ENCODE results near the gene XPA. TPM values are rescaled to one million over a fixed set of nuclear protein-coding genes. Genes with fewer than 3 reads are reported as not detected.
A peak's percentile ranks its signal among the peaks of the same experiment; 100 is the strongest.

XPA gene
- total and polyA plus RNA-seq, 2 donors (not counting 1 experiment from before 2014, with no cell fraction given) = 6.1 to 9.7 TPM

GRCh38 chr9:97689401-97690180 is 7.5 kb downstream of the XPA start:
- H3K4me3 ChIP-seq (replicated peaks in 1 of 4; ENCODE audit: control extremely low read depth in 1 of 4, insufficient read depth in 1 of 4, low read depth in 3 of 4, low read length in 4 of 4) = no peak overlapping the region
- H3K27ac ChIP-seq (ENCODE audit: insufficient read depth, low read length) = no peak overlapping the region
- no peak overlapping the region for H3K9ac ChIP-seq (ENCODE audit: insufficient read depth, low read length)
- TF ChIP-seq EZH2 (IDR thresholded peaks at IDR 0.05; ENCODE audit: low read length, missing control alignments) (no peak), CTCF (conservative IDR thresholded peaks at IDR 0.05 in 1 of 2, IDR thresholded peaks at IDR 0.05 in 1 of 2; ENCODE audit: low read depth in 1 of 2, low read length in 2 of 2) (no peak)
- peaks cover 2% of the 10 kb centered on the region for H3K4me1 ChIP-seq (ENCODE audit: control insufficient read depth, extremely low read depth, insufficient read depth, low read length)
- no peaks in the 10 kb centered on the region for H4K20me1 ChIP-seq (ENCODE audit: control insufficient read depth, extremely low read depth, insufficient read depth, low read length)
- H2AFZ ChIP-seq (ENCODE audit: low read length) = no peak overlapping the region
- peaks cover 4% of the 10 kb centered on the region for H3K36me3 ChIP-seq (ENCODE audit: control insufficient read depth, insufficient read depth, low read length)
- DNase-seq (ENCODE audit: low read depth in 2 of 2) = peak in 1 of 2 donors; percentile 56
- no peaks in the 10 kb centered on the region for H3K27me3 ChIP-seq (ENCODE audit: control insufficient read depth, insufficient read depth, low read length)
- H3K9me3 ChIP-seq (ENCODE audit: control insufficient read depth, insufficient read depth, low read depth, low read length) = no peaks in the 10 kb centered on the region
- H3K4me2 ChIP-seq (ENCODE audit: extremely low read depth, insufficient read depth, low read length) = no peak overlapping the region
- H3K79me2 ChIP-seq (ENCODE audit: control insufficient read depth, insufficient read depth, low read length) = peaks cover 4% of the 10 kb centered on the region

GRCh38 chr9:97688654-97689053 is 8.5 kb downstream of the XPA start:
- Histone ChIP-seq H3K4me2 (ENCODE audit: extremely low read depth, insufficient read depth, low read length) (no peak overlapping the region), H4K20me1 (ENCODE audit: control insufficient read depth, extremely low read depth, insufficient read depth, low read length) (no peaks in the 10 kb centered on the region), H3K4me3 (replicated peaks in 1 of 4; ENCODE audit: control extremely low read depth in 1 of 4, insufficient read depth in 1 of 4, low read depth in 3 of 4, low read length in 4 of 4) (no peak overlapping the region), H3K36me3 (ENCODE audit: control insufficient read depth, insufficient read depth, low read length) (peaks cover 4% of the 10 kb centered on the region), H3K27me3 (ENCODE audit: control insufficient read depth, insufficient read depth, low read length) (no peaks in the 10 kb centered on the region), H3K9ac (ENCODE audit: insufficient read depth, low read length) (no peak overlapping the region), H3K4me1 (ENCODE audit: control insufficient read depth, extremely low read depth, insufficient read depth, low read length) (peaks cover 2% of the 10 kb centered on the region), H2AFZ (ENCODE audit: low read length) (no peak overlapping the region), H3K27ac (ENCODE audit: insufficient read depth, low read length) (no peak overlapping the region), H3K9me3 (ENCODE audit: control insufficient read depth, insufficient read depth, low read depth, low read length) (no peaks in the 10 kb centered on the region), H3K79me2 (ENCODE audit: control insufficient read depth, insufficient read depth, low read length) (no peaks in the 10 kb centered on the region)
- TF ChIP-seq EZH2 (IDR thresholded peaks at IDR 0.05; ENCODE audit: low read length, missing control alignments) = no peak
- no peak for DNase-seq (ENCODE audit: low read depth in 2 of 2)

- H3K27ac ChIP-seq (ENCODE audit: insufficient read depth, low read length) = no peak overlapping the region
- no peak overlapping the region for H2AFZ ChIP-seq (ENCODE audit: low read length)
- no peaks in the 10 kb centered on the region for H3K79me2 ChIP-seq (ENCODE audit: control insufficient read depth, insufficient read depth, low read length)
- no peaks in the 10 kb centered on the region for H3K4me1 ChIP-seq (ENCODE audit: control insufficient read depth, extremely low read depth, insufficient read depth, low read length)
- H3K4me3 ChIP-seq (replicated peaks in 1 of 4; ENCODE audit: control extremely low read depth in 1 of 4, insufficient read depth in 1 of 4, low read depth in 3 of 4, low read length in 4 of 4) = no peak overlapping the region
- H3K36me3 ChIP-seq (ENCODE audit: control insufficient read depth, insufficient read depth, low read length) = peaks cover 3% of the 10 kb centered on the region
- TF ChIP-seq EZH2 (IDR thresholded peaks at IDR 0.05; ENCODE audit: low read length, missing control alignments) = no peak
- no peak for TF ChIP-seq CTCF (conservative IDR thresholded peaks at IDR 0.05 in 1 of 2, IDR thresholded peaks at IDR 0.05 in 1 of 2; ENCODE audit: low read depth in 1 of 2, low read length in 2 of 2)
- no peak overlapping the region for H3K4me2 ChIP-seq (ENCODE audit: extremely low read depth, insufficient read depth, low read length)
- no peak overlapping the region for H3K9ac ChIP-seq (ENCODE audit: insufficient read depth, low read length)
- no peaks in the 10 kb centered on the region for H3K9me3 ChIP-seq (ENCODE audit: control insufficient read depth, insufficient read depth, low read depth, low read length)
- no peaks in the 10 kb centered on the region for H3K27me3 ChIP-seq (ENCODE audit: control insufficient read depth, insufficient read depth, low read length)
- no peak for DNase-seq (ENCODE audit: low read depth in 2 of 2)
- H4K20me1 ChIP-seq (ENCODE audit: control insufficient read depth, extremely low read depth, insufficient read depth, low read length) = no peaks in the 10 kb centered on the region
Observed at GRCh38 chr9:97682242-97682641, 14.9 kb downstream of the XPA start.

All from fibroblast of lung (primary cell).